Stimulated activated CD8-positive, alpha-beta memory T cell treated with anti-CD3 and anti-CD28 coated beads, Interleukin-15, amount 100 ng/mL, for 4 hours (primary cell): Measurements from ENCODE around the gene EIF2D.

Experiments
- DNase-seq, 2 donors: peaks; one replicate each; pipeline ENCODE4 v3.0.0-alpha.2; 2020; ENCODE audit warnings: low read depth in 2 of 2

Gene EIF2D

GRCh38 chr1:206569556-206569955, 42.7 kb downstream of the EIF2D start:
- no peak for DNase-seq

- DNase-seq: no peak
Measured at GRCh38 chr1:206568779-206569352, 43.4 kb downstream of the EIF2D start.

- no peak for DNase-seq
Measured at GRCh38 chr1:206568256-206568655, 44.0 kb downstream of the EIF2D start.

- no peak for DNase-seq
Measured at GRCh38 chr1:206566999-206567398, 45.3 kb downstream of the EIF2D start.

- no peak for DNase-seq
Measured at GRCh38 chr1:206565995-206566394, 46.3 kb downstream of the EIF2D start.

GRCh38 chr1:206563367-206564207, 48.7 kb downstream of the EIF2D start:
- DNase-seq: no peak

- DNase-seq: no peak
Measured at GRCh38 chr1:206560007-206560716, 52.1 kb downstream of the EIF2D start.

GRCh38 chr1:206559672-206559995, 52.6 kb downstream of the EIF2D start:
- no peak for DNase-seq

- no peak for DNase-seq
Measured at GRCh38 chr1:206558794-206559671, 53.2 kb downstream of the EIF2D start.

- DNase-seq: no peak
Measured at GRCh38 chr1:206557636-206558473, 54.4 kb downstream of the EIF2D start.

GRCh38 chr1:206556750-206557635, 55.3 kb downstream of the EIF2D start:
- DNase-seq: peak; percentile 83 to 85

GRCh38 chr1:206556047-206556749, 56.1 kb downstream of the EIF2D start:
- no peak for DNase-seq

- DNase-seq: no peak
Measured at GRCh38 chr1:206555473-206555935, 56.8 kb downstream of the EIF2D start.

GRCh38 chr1:206554701-206555472, 57.4 kb downstream of the EIF2D start:
- no peak for DNase-seq

- no peak for DNase-seq
Measured at GRCh38 chr1:206554211-206554610, 58.1 kb downstream of the EIF2D start.

GRCh38 chr1:206551986-206552326, 60.3 kb downstream of the EIF2D start:
- DNase-seq: peak; percentile 54 to 75

GRCh38 chr1:206551296-206551985, 60.8 kb downstream of the EIF2D start:
- no peak for DNase-seq

GRCh38 chr1:206550446-206550845, 61.8 kb downstream of the EIF2D start:
- no peak for DNase-seq
